ENCODE data around the gene COL8A1. TPM values are rescaled to one million over a fixed set of nuclear protein-coding genes. Genes with fewer than 3 reads are reported as not detected.

The COL8A1 gene
- total RNA-seq, 1 donor from 2014 or later: 95.1 TPM

- no peaks in the 10 kb centered on the region for H3K36me3 ChIP-seq
- no peak overlapping the region for H3K27ac ChIP-seq
- H3K9me3 ChIP-seq: no peaks in the 10 kb centered on the region
- no peak for TF ChIP-seq CTCF (IDR thresholded peaks at IDR 0.05)
- no peaks in the 10 kb centered on the region for H3K27me3 ChIP-seq
- no peak overlapping the region for H3K4me3 ChIP-seq
- H3K4me1 ChIP-seq: no peaks in the 10 kb centered on the region
- no peak for ATAC-seq
- no peak for DNase-seq
- intact Hi-C loops (cut with DNase I): no loop called here
Measured at GRCh38 chr3:99698932-99699331, 60.5 kb downstream of the COL8A1 start.

DNA sequence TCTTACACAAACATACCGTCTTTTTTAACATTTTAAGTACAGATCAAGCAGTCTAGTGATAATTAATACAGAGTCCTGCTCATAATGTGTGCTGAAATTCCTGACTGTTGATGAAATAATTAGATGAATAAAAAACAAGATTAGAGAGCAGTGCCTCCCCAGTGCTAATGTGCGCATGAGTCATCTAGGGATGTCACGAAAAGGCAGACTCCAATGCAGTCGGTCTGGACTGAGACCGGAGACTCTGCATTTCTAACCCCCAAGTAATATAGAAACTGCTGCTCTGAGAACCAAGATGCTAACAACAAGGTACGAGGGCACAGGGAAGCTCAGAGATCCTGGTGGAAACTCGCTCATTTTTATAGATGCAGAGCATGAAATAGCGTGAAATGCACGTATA is 61.4 kb downstream of the COL8A1 start:
- Histone ChIP-seq H3K4me1 (no peaks in the 10 kb centered on the region), H3K9me3 (no peaks in the 10 kb centered on the region), H3K36me3 (no peaks in the 10 kb centered on the region), H3K27me3 (no peaks in the 10 kb centered on the region), H3K4me3 (no peak overlapping the region), H3K27ac (no peak overlapping the region)
- no peak for ATAC-seq
- intact Hi-C loops (cut with DNase I): no loop called here
- DNase-seq: no peak
- TF ChIP-seq CTCF (IDR thresholded peaks at IDR 0.05): no peak

DNA sequence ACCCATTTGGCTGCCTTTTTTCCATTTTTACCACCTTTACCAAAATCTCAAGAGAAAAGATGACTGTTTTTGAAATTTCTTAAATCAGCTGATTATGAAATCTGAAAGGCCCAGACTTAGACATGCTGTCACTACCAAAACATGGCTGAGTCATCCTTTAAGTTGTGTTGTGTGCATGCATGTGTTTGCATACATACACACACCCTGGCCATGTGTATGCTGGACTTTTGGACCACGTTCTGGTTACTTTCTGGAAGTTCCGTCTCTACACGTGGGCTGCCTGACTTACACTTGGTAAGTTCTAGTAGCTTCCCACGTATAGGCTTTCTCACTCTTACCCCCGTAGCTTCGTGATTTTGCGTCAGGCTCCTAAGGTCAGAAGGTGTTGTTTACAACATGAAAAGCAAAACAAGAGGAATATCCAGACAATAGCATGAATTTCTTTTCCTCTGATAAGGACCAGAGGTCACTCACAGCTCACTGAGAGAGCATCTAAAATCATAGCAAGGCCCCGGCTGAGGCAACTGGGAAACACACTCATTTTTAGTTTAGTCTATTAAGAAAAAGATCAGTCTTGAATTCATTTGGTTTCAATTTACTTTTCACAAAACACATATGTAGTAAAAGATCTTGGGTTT is 62.4 kb downstream of the COL8A1 start:
- Histone ChIP-seq H3K4me3 (no peak overlapping the region), H3K4me1 (no peaks in the 10 kb centered on the region), H3K27me3 (no peaks in the 10 kb centered on the region), H3K27ac (no peak overlapping the region), H3K36me3 (no peaks in the 10 kb centered on the region), H3K9me3 (no peaks in the 10 kb centered on the region)
- intact Hi-C loops (cut with DNase I): no loop called here
- no peak for DNase-seq
- ATAC-seq: no peak
- TF ChIP-seq CTCF (IDR thresholded peaks at IDR 0.05): no peak

GRCh38 chr3:99702953-99703943 is 64.9 kb downstream of the COL8A1 start:
- TF ChIP-seq CTCF (IDR thresholded peaks at IDR 0.05): no peak
- H3K27ac ChIP-seq: no peak overlapping the region

DNA sequence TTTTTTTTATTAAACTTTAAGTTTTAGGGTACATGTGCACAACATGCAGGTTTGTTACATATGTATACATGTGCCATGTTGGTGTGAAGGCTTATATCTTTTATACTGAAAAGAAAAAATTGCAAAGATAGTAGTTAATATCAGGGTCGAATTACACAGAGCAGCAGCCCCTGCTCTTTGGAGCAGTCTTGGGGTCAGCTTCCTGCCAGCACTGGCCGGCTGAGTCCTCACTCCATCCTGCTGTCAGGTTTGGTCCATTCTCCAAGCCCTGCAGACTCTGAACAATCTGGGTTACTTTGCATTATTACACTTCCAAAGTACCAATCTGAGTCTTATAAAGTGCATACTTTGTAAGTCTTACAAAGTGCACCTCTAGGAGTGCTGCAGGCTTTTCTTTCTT is 66.0 kb downstream of the COL8A1 start:
- H3K27me3 ChIP-seq: no peaks in the 10 kb centered on the region
- ATAC-seq (no peak), DNase-seq (no peak)
- no peaks in the 10 kb centered on the region for H3K9me3 ChIP-seq
- H3K4me3 ChIP-seq: no peak overlapping the region
- H3K27ac ChIP-seq: no peak overlapping the region
- intact Hi-C loops (cut with DNase I): no loop called here
- H3K36me3 ChIP-seq: no peaks in the 10 kb centered on the region
- H3K4me1 ChIP-seq: no peaks in the 10 kb centered on the region
- no peak for TF ChIP-seq CTCF (IDR thresholded peaks at IDR 0.05)

More at GRCh38 chr3:99702953-99703943, 64.9 kb downstream of the COL8A1 start:
- Histone ChIP-seq H3K4me3 (no peak overlapping the region), H3K4me1 (no peaks in the 10 kb centered on the region), H3K9me3 (no peaks in the 10 kb centered on the region), H3K27me3 (no peaks in the 10 kb centered on the region), H3K36me3 (no peaks in the 10 kb centered on the region)
- intact Hi-C loops (cut with DNase I): no loop called here
- DNase-seq: no peak
- peak; percentile 56 for ATAC-seq
